Lung (tissue), 12 donors: ENCODE results near the gene SSH3. TPM values are rescaled to one million over a fixed set of nuclear protein-coding genes. Genes with fewer than 3 reads are reported as not detected.

Experiments
- ATAC-seq: fragments of 200-7000 bp; cut with Tn5 transposase; one replicate; pipeline ENCODE4 v1.9.1; 2020; ENCODE audit warnings: moderate number of reproducible peaks; ENCODE audit not compliant: insufficient read depth, low FRiP score
- DNase-seq, 3 donors: peaks; one replicate each; pipeline ENCODE4 v3.0.0-alpha.2; 2013 to 2017
- H3K27ac ChIP-seq, 2 donors: one replicate each; pipeline ENCODE4 v1.5.1; 2013; ENCODE audit warnings: mild to moderate bottlenecking in 2 of 2, moderate library complexity in 2 of 2, control low read depth in 1 of 2, inconsistent platforms in 1 of 2, low read depth in 1 of 2, low read length in 1 of 2
- H3K27me3 ChIP-seq, 3 donors: one replicate each; pipeline ENCODE4 v1.5.1; 2013; ENCODE audit warnings: low read length in 2 of 3; ENCODE audit not compliant: control insufficient read depth in 3 of 3, insufficient read depth in 3 of 3
- H3K36me3 ChIP-seq, 4 donors: one replicate each; pipeline ENCODE4 v1.5.1; 2013; ENCODE audit warnings: low read length in 4 of 4, mild to moderate bottlenecking in 1 of 4, moderate library complexity in 1 of 4; ENCODE audit not compliant: control insufficient read depth in 4 of 4, insufficient read depth in 4 of 4
- H3K4me1 ChIP-seq, 5 donors: one replicate each; pipeline ENCODE4 v1.5.1; 2013; ENCODE audit warnings: low read length in 5 of 5, mild to moderate bottlenecking in 2 of 5, moderate library complexity in 1 of 5; ENCODE audit not compliant: control insufficient read depth in 5 of 5, insufficient read depth in 5 of 5
- H3K4me3 ChIP-seq: one replicate; pipeline ENCODE4 v1.5.1; 2013; ENCODE audit warnings: mild to moderate bottlenecking, control low read depth, moderate library complexity
- H3K9ac ChIP-seq, 2 donors: one replicate each; pipeline ENCODE4 v1.5.1; 2013; ENCODE audit warnings: low read length in 2 of 2, control low read depth in 1 of 2; ENCODE audit not compliant: insufficient read depth in 1 of 2
- H3K9me3 ChIP-seq, 4 donors: one replicate each; pipeline ENCODE4 v1.5.1; 2013; ENCODE audit warnings: low read length in 3 of 4, mild to moderate bottlenecking in 1 of 4, moderate library complexity in 1 of 4; ENCODE audit not compliant: control insufficient read depth in 4 of 4, insufficient read depth in 3 of 4
- CTCF ChIP-seq: IDR thresholded peaks from 2 replicates; pipeline ENCODE4 v1.5.1; 2012; ENCODE audit warnings: mild to moderate bottlenecking; ENCODE audit errors: control extremely low read depth, extremely low read depth
- WGBS, 2 donors: extraction: QIAGEN DNeasy Blood & Tissue Kit; methylation state at CpG; one replicate each; pipeline ENCODE4 v1.1.7; 2013; 5-methylcytosine and 5-hydroxymethylcytosine counted together
- polyA plus RNA-seq, 2 donors: library from polyadenylated mRNA; stranded (reverse); fragments of 200-250 nt; gene quantifications; one replicate each; pipeline ENCODE4 v1.2.1, GENCODE V29; 2013
- total RNA-seq, 2 donors: library from RNA; depleted of rRNA in 1 of 2; stranded (reverse); fragments of >200 nt in 1 of 2; gene quantifications; one replicate each; pipeline ENCODE4 v1.2.1, GENCODE V29; 2014 to 2021
- donor health status: control.
- donor health status: control.
- donor health status: Bipolar disorder and iron deficiency.
- donor health status: healthy.
- donor health status: DM: yes; HTN: yes; CAD: no.

SSH3 gene
- total and polyA plus RNA-seq, 4 donors: 19.0 to 42.7 (median 27.2) TPM

GRCh38 chr11:67355794-67356386 lies 52.6 kb downstream of the SSH3 start:
- Histone ChIP-seq H3K9me3 (no peaks in the 10 kb centered on the region), H3K4me1 (peaks cover 0 to 46% (median 19%) of the 10 kb centered on the region in 5 donors), H3K36me3 (peaks cover 0 to 3% (median 0%) of the 10 kb centered on the region in 4 donors), H3K27ac (peak overlapping the region; percentile 76 to 97), H3K9ac (no peak overlapping the region), H3K4me3 (no peak overlapping the region), H3K27me3 (no peaks in the 10 kb centered on the region)
- no peak for DNase-seq
- ATAC-seq: no peak
- TF ChIP-seq CTCF: no peak
- 82 to 90% methylated on average over 4 of the region's 4 CpGs for WGBS, 2 donors

- TF ChIP-seq CTCF: no peak
- no peak for DNase-seq
These were observed 53.1 kb downstream of the SSH3 start for GRCh38 chr11:67356387-67356863.

GRCh38 chr11:67356864-67357561 lies 53.7 kb downstream of the SSH3 start:
- DNase-seq: peak; percentile 80 to 86 (median 83)
- peaks cover 0 to 43% (median 16%) of the 10 kb centered on the region in 5 donors for H3K4me1 ChIP-seq
- no peaks in the 10 kb centered on the region for H3K27me3 ChIP-seq
- H3K4me3 ChIP-seq: no peak overlapping the region
- no peak for ATAC-seq
- no peaks in the 10 kb centered on the region for H3K9me3 ChIP-seq
- TF ChIP-seq CTCF: peak; percentile 84
- no peaks in the 10 kb centered on the region for H3K36me3 ChIP-seq
- WGBS, 2 donors: 1 to 17% methylated on average over 3 of the region's 3 CpGs
- peak overlapping the region in 1 of 2 donors; percentile 97 for H3K27ac ChIP-seq
- peak overlapping the region in 1 of 2 donors; percentile 66 for H3K9ac ChIP-seq

More at GRCh38 chr11:67356387-67356863, 53.1 kb downstream of the SSH3 start:
- H3K4me3 ChIP-seq: no peak overlapping the region
- no peak overlapping the region for H3K9ac ChIP-seq
- no peaks in the 10 kb centered on the region for H3K27me3 ChIP-seq
- ATAC-seq: no peak
- peak overlapping the region in 1 of 2 donors; percentile 97 for H3K27ac ChIP-seq
- H3K9me3 ChIP-seq: no peaks in the 10 kb centered on the region
- WGBS, 2 donors: 43 to 71% methylated on average over 4 of the region's 4 CpGs
- peaks cover 0 to 44% (median 17%) of the 10 kb centered on the region in 5 donors for H3K4me1 ChIP-seq
- H3K36me3 ChIP-seq: peaks cover 0 to 1% (median 0%) of the 10 kb centered on the region in 4 donors
